Measurements from ENCODE around the gene C16orf96.

DNA sequence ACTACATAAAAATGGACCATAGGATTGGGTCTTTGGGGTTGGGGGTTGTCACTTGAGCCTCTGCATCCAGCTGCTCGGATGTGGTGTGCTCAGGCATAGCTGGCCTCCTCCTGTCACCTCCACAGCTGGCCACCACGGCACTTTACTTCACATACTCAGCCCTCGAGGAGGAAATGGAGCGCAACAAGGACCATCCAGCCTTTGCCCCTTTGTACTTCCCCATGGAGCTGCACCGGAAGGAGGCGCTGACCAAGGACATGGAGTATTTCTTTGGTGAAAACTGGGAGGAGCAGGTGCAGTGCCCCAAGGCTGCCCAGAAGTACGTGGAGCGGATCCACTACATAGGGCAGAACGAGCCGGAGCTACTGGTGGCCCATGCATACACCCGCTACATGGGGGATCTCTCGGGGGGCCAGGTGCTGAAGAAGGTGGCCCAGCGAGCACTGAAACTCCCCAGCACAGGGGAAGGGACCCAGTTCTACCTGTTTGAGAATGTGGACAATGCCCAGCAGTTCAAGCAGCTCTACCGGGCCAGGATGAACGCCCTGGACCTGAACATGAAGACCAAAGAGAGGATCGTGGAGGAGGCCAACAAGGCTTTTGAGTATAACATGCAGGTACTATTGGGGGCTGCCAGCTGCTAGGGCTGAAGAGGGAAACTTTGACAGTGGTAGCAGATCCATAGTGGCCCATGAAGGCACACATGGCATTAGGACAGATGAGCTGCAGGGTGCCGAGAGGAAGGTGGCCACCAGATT is 48.4 kb upstream of the C16orf96 start:
- no peak for TF ChIP-seq EZH2 (IDR thresholded peaks at IDR 0.05; ENCODE audit: insufficient read depth, poor library complexity, severe bottlenecking)
- no peak for TF ChIP-seq EZH2phosphoT487 (IDR thresholded peaks at IDR 0.05; ENCODE audit: insufficient read depth, low read depth)

Data from GM23248 (cell line).